ENCODE results near the gene GRIK4.
"Not testable (repeated sequence)": the region's sequence is repeated elsewhere in the genome, so short reads cannot be mapped to it uniquely, and the experiment has no call there.

The GRIK4 gene

GRCh38 chr11:120511116-120511819 is at the start of gene GRIK4:
GRIK4 (plus strand) TSS chr11:120511748; CDS start chr11:120660319, 148,571 bp downstream.
- DNase-seq (ENCODE audit: low spot score) = peak; percentile 96

DNA sequence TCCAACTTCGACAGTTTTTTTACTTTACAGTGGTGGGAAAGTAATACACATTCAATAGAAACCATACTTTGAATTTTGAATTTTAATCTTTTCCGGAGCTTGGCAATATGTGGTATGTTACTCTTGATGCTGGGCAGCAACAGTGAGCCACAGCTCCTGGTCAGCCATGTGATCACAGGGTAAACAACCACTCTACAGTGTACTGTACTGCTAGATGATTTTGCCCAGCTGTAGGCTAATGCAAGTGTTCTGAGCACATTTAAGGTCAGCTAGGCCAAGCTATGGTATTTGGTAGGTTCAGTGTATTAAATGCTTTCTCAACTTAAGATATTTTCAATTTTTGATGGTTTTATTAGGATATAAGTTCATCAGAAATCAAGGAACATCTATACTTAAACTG is 48.7 kb upstream of the GRIK4 start:
- DNase-seq (ENCODE audit: low spot score) = no peak

GRCh38 chr11:120465921-120466534 is 45.5 kb upstream of the GRIK4 start:
- DNase-seq (ENCODE audit: low spot score) = no peak

DNA sequence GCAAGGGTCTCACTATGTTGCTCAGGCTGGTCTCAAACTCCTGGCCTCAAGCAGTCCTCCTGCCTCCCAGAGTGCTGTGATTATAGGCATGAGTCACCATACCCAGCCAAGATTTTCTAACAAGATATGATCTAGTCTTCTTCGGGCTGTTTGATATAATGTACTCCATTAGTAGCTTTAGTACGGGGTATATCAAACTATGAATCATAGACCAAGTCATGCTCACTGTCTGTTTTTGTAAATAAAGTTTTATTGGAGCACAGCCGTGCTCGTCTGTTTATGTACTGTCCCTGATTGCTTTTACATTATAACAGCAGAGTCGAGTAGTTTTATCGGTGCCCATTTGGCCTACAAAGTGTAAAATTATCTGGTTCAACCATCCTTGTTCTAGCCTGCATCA is 43.9 kb upstream of the GRIK4 start:
- DNase-seq (ENCODE audit: low spot score) = no peak

DNA sequence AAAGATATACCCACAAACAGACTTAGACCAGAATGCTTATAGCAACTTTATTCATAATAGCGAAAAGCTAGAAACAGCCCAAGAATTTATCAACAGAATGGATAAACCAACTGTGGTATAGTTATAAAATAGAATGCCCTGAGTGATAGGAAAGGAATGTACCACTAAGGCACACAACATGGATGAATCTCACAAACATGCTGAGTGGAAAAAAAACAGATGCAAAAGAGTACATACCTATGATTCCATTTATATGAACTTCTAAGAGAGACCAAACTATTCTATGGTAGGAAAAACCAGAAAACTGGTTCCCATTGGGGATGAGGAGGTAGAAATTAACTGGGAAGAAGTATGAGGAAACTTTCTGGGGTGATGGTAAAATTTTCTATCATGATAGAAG is 40.4 kb upstream of the GRIK4 start:
- peak; percentile 68 for DNase-seq (ENCODE audit: low spot score)

GRCh38 chr11:120471994-120472393 is 39.6 kb upstream of the GRIK4 start:
- no peak for DNase-seq (ENCODE audit: low spot score)

- no peak for DNase-seq (ENCODE audit: low spot score)
These were observed 38.0 kb upstream of the GRIK4 start for GRCh38 chr11:120473503-120473902.

GRCh38 chr11:120482149-120482548 is 29.4 kb upstream of the GRIK4 start:
- peak; percentile 11 for DNase-seq (ENCODE audit: low spot score)

- DNase-seq (ENCODE audit: low spot score) = no peak
These were observed 26.8 kb upstream of the GRIK4 start for GRCh38 chr11:120484722-120485121.

GRCh38 chr11:120486138-120486537 is 25.4 kb upstream of the GRIK4 start:
- DNase-seq (ENCODE audit: low spot score) = no peak

- no peak for DNase-seq (ENCODE audit: low spot score)
These were observed 21.7 kb upstream of the GRIK4 start for GRCh38 chr11:120489799-120490198.

DNA sequence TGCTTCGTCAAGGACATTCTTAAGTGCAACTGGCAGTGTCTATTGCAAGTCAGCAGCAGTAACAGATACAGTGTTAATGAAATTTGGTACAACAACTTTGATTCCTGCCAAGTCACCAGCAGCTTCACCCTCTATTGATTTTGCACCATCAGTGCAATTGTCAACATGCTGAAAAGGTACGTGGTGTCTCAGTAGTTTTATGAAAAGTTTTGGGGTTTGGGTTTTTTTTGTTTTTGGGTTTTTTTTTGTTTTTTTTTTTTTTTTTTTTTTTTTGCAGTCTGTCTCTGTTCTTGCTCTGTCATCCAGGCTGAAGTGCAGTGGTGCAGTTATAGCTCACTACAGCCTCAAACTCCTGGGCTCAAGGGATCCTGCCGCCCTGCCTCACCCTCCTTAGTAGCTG is 19.1 kb upstream of the GRIK4 start:
- DNase-seq (ENCODE audit: low spot score) = no peak

DNA sequence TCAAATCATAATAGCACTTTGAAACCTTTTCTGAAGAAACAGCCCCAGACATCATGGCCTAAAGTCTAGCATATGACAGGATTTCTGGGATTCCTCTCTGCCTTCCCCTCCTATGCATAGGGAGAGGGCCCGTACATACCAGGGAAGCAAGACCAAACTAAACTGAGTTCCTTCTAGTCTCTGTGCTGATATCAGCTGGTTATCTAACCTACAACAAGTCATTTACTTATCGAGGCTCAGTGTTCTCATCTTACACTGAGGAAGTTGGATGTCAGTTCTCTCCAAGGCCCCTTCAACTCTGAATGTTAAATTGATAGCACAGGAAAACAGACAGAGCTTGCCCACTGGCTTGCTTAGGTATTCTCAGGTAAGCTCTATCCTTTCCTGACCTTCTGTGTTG is 17.0 kb upstream of the GRIK4 start:
- DNase-seq (ENCODE audit: low spot score) = no peak

DNA sequence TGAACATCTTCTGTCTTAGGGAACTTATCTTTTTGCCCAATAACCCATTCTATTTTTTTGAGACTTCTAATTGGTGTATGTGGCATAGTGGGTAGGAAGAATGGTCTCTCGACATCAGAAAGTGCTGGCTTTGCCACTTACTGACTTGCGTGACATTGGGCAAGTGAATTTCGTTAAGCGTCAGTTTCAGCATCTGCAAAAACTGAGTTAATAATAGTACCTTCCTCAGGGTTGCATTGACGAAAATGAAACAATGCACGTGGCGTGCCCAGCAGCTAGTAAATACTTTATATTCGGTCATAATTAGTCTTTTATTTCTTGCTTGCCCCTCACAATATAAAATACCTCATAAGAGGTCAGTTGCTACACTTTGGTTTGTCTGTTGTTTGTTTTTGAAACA is 12.5 kb upstream of the GRIK4 start:
- no peak for DNase-seq (ENCODE audit: low spot score)

DNA sequence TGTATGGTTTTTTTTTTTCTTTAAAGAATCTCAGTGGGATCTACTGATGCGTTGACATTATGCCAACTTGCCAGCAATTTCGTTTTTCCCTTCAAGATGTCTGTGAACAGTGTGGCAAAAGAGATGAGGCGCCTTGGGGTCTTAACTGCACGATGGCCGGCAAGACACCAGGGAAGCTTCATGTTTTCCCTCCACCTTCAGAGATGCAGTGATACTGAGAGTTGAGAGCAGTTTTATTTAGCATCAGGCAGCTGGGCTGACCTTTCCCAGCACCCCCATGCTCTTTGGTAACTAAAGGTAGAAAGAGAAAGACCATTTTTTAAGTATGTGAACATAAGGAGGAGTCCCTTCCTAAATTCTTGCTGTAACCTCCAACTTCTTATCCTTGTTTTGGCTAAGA is 11.7 kb upstream of the GRIK4 start:
- no peak for DNase-seq (ENCODE audit: low spot score)

GRCh38 chr11:120500414-120501071 is 11.0 kb upstream of the GRIK4 start:
- no peak for DNase-seq (ENCODE audit: low spot score)

DNA sequence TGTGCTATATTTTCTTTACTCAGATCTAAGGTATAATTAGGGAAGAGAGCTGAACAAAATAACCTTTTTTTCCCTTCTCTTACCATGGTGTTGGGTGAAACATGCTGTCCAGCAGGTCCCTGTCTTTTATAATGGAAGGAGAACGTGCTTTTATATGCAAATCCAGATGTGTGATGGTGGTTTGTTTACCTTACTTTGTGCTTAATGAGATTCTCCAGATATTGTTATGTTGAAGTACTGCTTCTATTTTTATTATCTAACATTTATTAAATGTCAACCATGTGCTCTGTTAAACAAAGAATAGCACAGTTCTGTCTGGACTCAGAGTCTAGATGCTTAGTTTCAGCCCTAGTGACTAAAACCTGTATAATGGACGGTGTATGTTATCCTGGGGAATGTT is 10.1 kb upstream of the GRIK4 start:
- no peak for DNase-seq (ENCODE audit: low spot score)

- DNase-seq (ENCODE audit: low spot score) = no peak
These were observed 9.4 kb upstream of the GRIK4 start for GRCh38 chr11:120501976-120502755.

DNA sequence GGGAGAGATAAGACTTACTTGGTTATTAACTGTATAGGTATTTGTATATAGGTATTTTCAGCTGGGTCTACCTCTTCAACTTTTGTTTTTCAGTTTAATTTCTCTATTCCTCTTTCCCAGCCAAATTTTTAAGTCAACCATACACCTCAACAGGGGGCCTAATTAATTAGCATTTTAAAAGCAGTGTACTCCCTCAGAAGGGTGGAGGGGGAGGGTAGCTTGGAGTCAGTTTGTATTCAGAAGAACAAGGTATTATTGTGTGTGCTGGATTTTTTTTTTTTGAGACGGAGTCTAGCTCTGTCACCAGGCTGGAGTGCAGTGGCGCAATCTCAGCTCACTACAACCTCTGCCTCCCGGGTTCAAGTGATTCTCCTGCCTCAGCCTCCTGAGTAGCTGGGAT is 8.0 kb upstream of the GRIK4 start:
- not testable (repeated sequence) for DNase-seq (ENCODE audit: low spot score)

- no peak for DNase-seq (ENCODE audit: low spot score)
These were observed 5.6 kb upstream of the GRIK4 start for GRCh38 chr11:120505801-120506425.

- DNase-seq (ENCODE audit: low spot score) = no peak
These were observed 2.0 kb upstream of the GRIK4 start for GRCh38 chr11:120509346-120510053.

Data from AG20443 (cell line).